ENCODE measurements around the gene MAPK7.

Gene MAPK7

DNA sequence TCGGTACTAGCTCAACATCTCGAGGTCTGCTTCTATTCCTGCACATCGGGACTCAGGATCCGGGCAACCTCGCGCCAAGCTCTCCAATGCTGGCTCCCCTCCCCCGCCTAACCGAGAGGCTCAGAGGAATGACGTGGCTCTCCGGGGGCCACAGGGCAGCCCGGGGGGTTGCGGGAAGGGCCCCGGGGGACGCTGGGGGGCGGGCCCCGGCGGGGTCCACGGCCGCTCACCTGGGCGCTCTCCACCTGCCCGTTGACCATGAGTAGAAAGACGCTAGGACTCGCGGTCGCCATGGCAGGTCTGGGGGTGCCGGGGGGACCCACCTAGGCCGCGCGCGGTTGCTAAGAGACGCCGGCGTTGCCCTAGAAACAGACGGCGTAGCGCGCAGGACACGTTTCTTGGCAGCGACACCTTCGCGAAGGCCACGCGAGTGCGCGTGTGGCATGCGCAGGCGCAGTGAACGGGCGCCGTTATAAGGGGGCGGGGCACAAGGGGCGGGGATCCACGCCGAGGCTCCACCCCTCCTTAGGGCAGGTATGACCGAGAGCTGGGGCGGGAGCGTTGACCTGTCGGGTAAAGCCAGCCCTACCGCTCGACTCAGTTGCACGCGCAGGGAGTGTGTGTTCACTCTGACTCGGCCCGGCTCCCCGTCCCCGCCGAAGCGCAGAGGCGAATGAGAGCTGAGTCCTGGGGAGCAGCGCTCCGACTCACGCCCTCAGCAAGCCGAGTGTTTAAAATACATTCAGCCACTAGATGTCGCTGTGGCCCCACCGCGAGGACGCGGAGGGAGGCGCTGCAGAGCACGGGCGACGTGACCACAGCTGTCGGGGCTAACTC, 15.8 kb upstream of the MAPK7 start, which contains the start of gene B9D1 (continued):
- TF ChIP-seq SP7 (tag by site-specific recombination; IDR thresholded peaks at IDR 0.05) (peak; percentile 70), IKZF3 (tag by site-specific recombination; IDR thresholded peaks at IDR 0.05) (no peak), ZNF585B (tag by site-specific recombination; IDR thresholded peaks at IDR 0.05) (no peak), ZSCAN16 (tag by site-specific recombination; IDR thresholded peaks at IDR 0.05) (no peak), ZSCAN23 (tag by site-specific recombination; IDR thresholded peaks at IDR 0.05) (no peak), MEIS1 (CRISPR knock-in tag; IDR thresholded peaks at IDR 0.05; ENCODE audit: borderline replicate concordance) (no peak), ZNF354C (tag by site-specific recombination; IDR thresholded peaks at IDR 0.05; ENCODE audit: borderline replicate concordance, low read depth) (no peak), KLF9 (tag by site-specific recombination; IDR thresholded peaks at IDR 0.05; ENCODE audit: low read depth) (peak; percentile 99), ZNF341 (tag by site-specific recombination; IDR thresholded peaks at IDR 0.05; ENCODE audit: low read depth) (peak; percentile 97), ZNF473 (tag by site-specific recombination; IDR thresholded peaks at IDR 0.05) (no peak), ZBTB17 (tag by site-specific recombination; IDR thresholded peaks at IDR 0.05) (peak; percentile 81), ZNF274 (IDR thresholded peaks at IDR 0.05; ENCODE audit: low read length) (no peak), ZNF274 (tag by site-specific recombination; IDR thresholded peaks at IDR 0.05; ENCODE audit: borderline replicate concordance) (no peak), ZNF140 (tag by site-specific recombination; IDR thresholded peaks at IDR 0.05) (no peak), ZNF324 (tag by site-specific recombination; IDR thresholded peaks at IDR 0.05) (peak; percentile 73), ZBTB48 (tag by site-specific recombination; IDR thresholded peaks at IDR 0.05) (peak; percentile 79; the same call in 1 of the 2 replicates), SETDB1 (IDR thresholded peaks at IDR 0.05; ENCODE audit: insufficient read length, low read length) (no peak), SP3 (tag by site-specific recombination; IDR thresholded peaks at IDR 0.05) (peak; percentile 93), ZNF776 (tag by site-specific recombination; IDR thresholded peaks at IDR 0.05; ENCODE audit: borderline replicate concordance) (no peak), ZBTB7A (tag by site-specific recombination; IDR thresholded peaks at IDR 0.05; ENCODE audit: low read depth) (peak; percentile 69; the same call in 1 of the 2 replicates), ZNF157 (tag by site-specific recombination; IDR thresholded peaks at IDR 0.05) (no peak), ZNF561 (tag by site-specific recombination; IDR thresholded peaks at IDR 0.05; ENCODE audit: borderline replicate concordance) (peak; percentile 65; the same call in 1 of the 2 replicates), ZNF510 (tag by site-specific recombination; IDR thresholded peaks at IDR 0.05; ENCODE audit: insufficient replicate concordance) (no peak), YY1 (tag by site-specific recombination; IDR thresholded peaks at IDR 0.05) (peak; percentile 27; the same call in 1 of the 2 replicates), ZNF501 (tag by site-specific recombination; IDR thresholded peaks at IDR 0.05) (peak; percentile 81; the same call in 1 of the 2 replicates), ZNF24 (tag by site-specific recombination; IDR thresholded peaks at IDR 0.05) (no peak), HOXD13 (CRISPR knock-in tag; IDR thresholded peaks at IDR 0.05; ENCODE audit: borderline replicate concordance) (no peak), ZBTB21 (tag by site-specific recombination; IDR thresholded peaks at IDR 0.05) (peak; percentile 74)
- TF ChIP-seq, protein P1, sequence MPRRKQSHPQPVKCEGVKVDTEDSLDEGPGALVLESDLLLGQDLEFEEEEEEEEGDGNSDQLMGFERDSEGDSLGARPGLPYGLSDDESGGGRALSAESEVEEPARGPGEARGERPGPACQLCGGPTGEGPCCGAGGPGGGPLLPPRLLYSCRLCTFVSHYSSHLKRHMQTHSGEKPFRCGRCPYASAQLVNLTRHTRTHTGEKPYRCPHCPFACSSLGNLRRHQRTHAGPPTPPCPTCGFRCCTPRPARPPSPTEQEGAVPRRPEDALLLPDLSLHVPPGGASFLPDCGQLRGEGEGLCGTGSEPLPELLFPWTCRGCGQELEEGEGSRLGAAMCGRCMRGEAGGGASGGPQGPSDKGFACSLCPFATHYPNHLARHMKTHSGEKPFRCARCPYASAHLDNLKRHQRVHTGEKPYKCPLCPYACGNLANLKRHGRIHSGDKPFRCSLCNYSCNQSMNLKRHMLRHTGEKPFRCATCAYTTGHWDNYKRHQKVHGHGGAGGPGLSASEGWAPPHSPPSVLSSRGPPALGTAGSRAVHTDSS (tag by site-specific recombination; IDR thresholded peaks at IDR 0.05): no peak
- TF ChIP-seq, protein P2, sequence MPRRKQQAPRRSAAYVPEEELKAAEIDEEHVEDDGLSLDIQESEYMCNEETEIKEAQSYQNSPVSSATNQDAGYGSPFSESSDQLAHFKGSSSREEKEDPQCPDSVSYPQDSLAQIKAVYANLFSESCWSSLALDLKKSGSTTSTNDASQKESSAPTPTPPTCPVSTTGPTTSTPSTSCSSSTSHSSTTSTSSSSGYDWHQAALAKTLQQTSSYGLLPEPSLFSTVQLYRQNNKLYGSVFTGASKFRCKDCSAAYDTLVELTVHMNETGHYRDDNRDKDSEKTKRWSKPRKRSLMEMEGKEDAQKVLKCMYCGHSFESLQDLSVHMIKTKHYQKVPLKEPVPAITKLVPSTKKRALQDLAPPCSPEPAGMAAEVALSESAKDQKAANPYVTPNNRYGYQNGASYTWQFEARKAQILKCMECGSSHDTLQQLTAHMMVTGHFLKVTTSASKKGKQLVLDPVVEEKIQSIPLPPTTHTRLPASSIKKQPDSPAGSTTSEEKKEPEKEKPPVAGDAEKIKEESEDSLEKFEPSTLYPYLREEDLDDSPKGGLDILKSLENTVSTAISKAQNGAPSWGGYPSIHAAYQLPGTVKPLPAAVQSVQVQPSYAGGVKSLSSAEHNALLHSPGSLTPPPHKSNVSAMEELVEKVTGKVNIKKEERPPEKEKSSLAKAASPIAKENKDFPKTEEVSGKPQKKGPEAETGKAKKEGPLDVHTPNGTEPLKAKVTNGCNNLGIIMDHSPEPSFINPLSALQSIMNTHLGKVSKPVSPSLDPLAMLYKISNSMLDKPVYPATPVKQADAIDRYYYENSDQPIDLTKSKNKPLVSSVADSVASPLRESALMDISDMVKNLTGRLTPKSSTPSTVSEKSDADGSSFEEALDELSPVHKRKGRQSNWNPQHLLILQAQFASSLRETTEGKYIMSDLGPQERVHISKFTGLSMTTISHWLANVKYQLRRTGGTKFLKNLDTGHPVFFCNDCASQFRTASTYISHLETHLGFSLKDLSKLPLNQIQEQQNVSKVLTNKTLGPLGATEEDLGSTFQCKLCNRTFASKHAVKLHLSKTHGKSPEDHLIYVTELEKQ (tag by site-specific recombination; IDR thresholded peaks at IDR 0.05; ENCODE audit: borderline replicate concordance): no peak; the same call in 1 of the 2 replicates
- TF ChIP-seq, protein P3, sequence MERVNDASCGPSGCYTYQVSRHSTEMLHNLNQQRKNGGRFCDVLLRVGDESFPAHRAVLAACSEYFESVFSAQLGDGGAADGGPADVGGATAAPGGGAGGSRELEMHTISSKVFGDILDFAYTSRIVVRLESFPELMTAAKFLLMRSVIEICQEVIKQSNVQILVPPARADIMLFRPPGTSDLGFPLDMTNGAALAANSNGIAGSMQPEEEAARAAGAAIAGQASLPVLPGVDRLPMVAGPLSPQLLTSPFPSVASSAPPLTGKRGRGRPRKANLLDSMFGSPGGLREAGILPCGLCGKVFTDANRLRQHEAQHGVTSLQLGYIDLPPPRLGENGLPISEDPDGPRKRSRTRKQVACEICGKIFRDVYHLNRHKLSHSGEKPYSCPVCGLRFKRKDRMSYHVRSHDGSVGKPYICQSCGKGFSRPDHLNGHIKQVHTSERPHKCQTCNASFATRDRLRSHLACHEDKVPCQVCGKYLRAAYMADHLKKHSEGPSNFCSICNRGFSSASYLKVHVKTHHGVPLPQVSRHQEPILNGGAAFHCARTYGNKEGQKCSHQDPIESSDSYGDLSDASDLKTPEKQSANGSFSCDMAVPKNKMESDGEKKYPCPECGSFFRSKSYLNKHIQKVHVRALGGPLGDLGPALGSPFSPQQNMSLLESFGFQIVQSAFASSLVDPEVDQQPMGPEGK (tag by site-specific recombination; IDR thresholded peaks at IDR 0.05): peak; percentile 99
- TF ChIP-seq, protein P4, sequence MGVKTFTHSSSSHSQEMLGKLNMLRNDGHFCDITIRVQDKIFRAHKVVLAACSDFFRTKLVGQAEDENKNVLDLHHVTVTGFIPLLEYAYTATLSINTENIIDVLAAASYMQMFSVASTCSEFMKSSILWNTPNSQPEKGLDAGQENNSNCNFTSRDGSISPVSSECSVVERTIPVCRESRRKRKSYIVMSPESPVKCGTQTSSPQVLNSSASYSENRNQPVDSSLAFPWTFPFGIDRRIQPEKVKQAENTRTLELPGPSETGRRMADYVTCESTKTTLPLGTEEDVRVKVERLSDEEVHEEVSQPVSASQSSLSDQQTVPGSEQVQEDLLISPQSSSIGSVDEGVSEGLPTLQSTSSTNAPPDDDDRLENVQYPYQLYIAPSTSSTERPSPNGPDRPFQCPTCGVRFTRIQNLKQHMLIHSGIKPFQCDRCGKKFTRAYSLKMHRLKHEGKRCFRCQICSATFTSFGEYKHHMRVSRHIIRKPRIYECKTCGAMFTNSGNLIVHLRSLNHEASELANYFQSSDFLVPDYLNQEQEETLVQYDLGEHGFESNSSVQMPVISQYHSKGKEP (tag by site-specific recombination; IDR thresholded peaks at IDR 0.05): no peak
